Esophagus squamous epithelium (tissue), 5 donors: ENCODE results near the gene SLC10A3. TPM values are rescaled to one million over a fixed set of nuclear protein-coding genes. Genes with fewer than 3 reads are reported as not detected.

Experiments used
- DNase-seq: peaks from one replicate; lab custom pipeline; 2025; lab: John Stamatoyannopoulos, UW
- H3K27ac ChIP-seq, 4 donors: fragments of 200-600 bp; sonication (generic); one replicate each; pipeline ENCODE4 v1.5.1; 2016 to 2019; ENCODE audit warnings: mild to moderate bottlenecking in 1 of 4
- H3K27me3 ChIP-seq, 4 donors: fragments of 200-600 bp; sonication (generic); 1 replicate in 3 of 4; 2 replicates in 1 of 4; pipeline versions ENCODE4 v1.5.1 to v1.6.0; 2017 to 2021; ENCODE audit warnings: antibody characterized with exemption in 1 of 4
- H3K36me3 ChIP-seq, 3 donors: fragments of 200-600 bp; sonication (generic); one replicate each; pipeline ENCODE4 v1.5.1; 2016 to 2019
- H3K4me1 ChIP-seq, 3 donors: fragments of 200-600 bp; sonication (generic); one replicate each; pipeline ENCODE4 v1.5.1; 2017 to 2019
- H3K4me3 ChIP-seq, 4 donors: fragments of 200-600 bp; sonication (generic); 1 replicate in 3 of 4; 2 replicates in 1 of 4; pipeline ENCODE4 v1.5.1; 2016 to 2019; ENCODE audit warnings: mild to moderate bottlenecking in 2 of 4, moderate library complexity in 1 of 4
- H3K9me3 ChIP-seq, 3 donors: fragments of 200-600 bp; sonication (generic); one replicate each; pipeline ENCODE4 v1.5.1; 2016 to 2019
- POLR2A ChIP-seq, 4 donors: fragments of 450-650 bp; IDR thresholded peaks; one replicate each; pipeline ENCODE4 v1.6.1; 2017; ENCODE audit warnings: antibody characterized with exemption in 4 of 4, mild to moderate bottlenecking in 4 of 4, moderate library complexity in 3 of 4
- WGBS, 2 donors: methylation state at CpG; one replicate each; pipeline ENCODE4 v1.1.5; 2018; 5-methylcytosine and 5-hydroxymethylcytosine counted together
- intact Hi-C: fragments of 100-400 bp; cut with DNase I; formaldehyde crosslinking; loops from one replicate; pipeline ENCODE4 v1.15.0; 2022
- total RNA-seq, 4 donors: library from RNA; depleted of rRNA; stranded (reverse); fragments of >200 nt; gene quantifications; one replicate each; pipeline ENCODE4 v1.1.0, GENCODE V29; 2016
- TF ChIP-seq, protein P1 (sequence below), 6 experiments: fragments of 450-650 bp in 4 of 6; fragments of 200-600 bp in 2 of 6; sonication (generic) in 2 of 6; IDR thresholded peaks; one replicate each; pipeline ENCODE4 v1.5.1; 2016 to 2019; ENCODE audit warnings: antibody characterized with exemption in 6 of 6, mild to moderate bottlenecking in 4 of 6, moderate library complexity in 4 of 6
- donor health status: DM: yes; HTN: yes; CAD: no.

The SLC10A3 gene
- total RNA-seq, 4 donors from 2014 or later: 26.1 to 38.5 (median 29.5) TPM

DNA sequence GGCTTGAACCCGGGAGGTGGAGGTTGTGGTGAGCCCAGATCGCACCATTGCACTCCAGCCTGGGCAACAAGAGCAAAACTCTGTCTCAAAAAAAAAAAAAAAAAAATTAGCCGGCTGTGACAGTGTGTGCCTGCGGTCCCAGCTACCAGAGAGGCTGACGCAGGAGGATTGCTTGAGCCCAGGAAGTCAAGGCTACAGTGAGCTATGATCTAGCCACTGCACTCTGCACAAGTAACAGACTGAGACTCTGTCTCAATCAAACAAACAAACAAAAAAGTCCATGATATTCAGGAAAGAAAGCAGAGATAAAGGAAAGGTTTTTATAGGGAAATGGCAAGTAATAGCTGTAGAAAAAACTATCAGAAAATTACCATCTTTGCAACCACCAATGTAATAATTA, 9.2 kb downstream of the SLC10A3 start:
- H3K9me3 ChIP-seq: no peaks in the 10 kb centered on the region
- no peak for DNase-seq
- no peak overlapping the region for H3K27ac ChIP-seq
- H3K4me1 ChIP-seq: peaks cover 4 to 40% (median 11%) of the 10 kb centered on the region in 3 donors
- no peak overlapping the region for H3K4me3 ChIP-seq
- 80 to 85% methylated on average over 1 to 5 of the region's 5 CpGs for WGBS, 2 donors
- H3K36me3 ChIP-seq: peaks cover 0 to 10% (median 0%) of the 10 kb centered on the region in 3 donors
- intact Hi-C loops: no loop called here
- H3K27me3 ChIP-seq: no peaks in the 10 kb centered on the region
- TF ChIP-seq, protein P1, sequence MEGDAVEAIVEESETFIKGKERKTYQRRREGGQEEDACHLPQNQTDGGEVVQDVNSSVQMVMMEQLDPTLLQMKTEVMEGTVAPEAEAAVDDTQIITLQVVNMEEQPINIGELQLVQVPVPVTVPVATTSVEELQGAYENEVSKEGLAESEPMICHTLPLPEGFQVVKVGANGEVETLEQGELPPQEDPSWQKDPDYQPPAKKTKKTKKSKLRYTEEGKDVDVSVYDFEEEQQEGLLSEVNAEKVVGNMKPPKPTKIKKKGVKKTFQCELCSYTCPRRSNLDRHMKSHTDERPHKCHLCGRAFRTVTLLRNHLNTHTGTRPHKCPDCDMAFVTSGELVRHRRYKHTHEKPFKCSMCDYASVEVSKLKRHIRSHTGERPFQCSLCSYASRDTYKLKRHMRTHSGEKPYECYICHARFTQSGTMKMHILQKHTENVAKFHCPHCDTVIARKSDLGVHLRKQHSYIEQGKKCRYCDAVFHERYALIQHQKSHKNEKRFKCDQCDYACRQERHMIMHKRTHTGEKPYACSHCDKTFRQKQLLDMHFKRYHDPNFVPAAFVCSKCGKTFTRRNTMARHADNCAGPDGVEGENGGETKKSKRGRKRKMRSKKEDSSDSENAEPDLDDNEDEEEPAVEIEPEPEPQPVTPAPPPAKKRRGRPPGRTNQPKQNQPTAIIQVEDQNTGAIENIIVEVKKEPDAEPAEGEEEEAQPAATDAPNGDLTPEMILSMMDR (IDR thresholded peaks at IDR 0.05): no peak
- no peak for TF ChIP-seq POLR2A (IDR thresholded peaks at IDR 0.05)

DNA sequence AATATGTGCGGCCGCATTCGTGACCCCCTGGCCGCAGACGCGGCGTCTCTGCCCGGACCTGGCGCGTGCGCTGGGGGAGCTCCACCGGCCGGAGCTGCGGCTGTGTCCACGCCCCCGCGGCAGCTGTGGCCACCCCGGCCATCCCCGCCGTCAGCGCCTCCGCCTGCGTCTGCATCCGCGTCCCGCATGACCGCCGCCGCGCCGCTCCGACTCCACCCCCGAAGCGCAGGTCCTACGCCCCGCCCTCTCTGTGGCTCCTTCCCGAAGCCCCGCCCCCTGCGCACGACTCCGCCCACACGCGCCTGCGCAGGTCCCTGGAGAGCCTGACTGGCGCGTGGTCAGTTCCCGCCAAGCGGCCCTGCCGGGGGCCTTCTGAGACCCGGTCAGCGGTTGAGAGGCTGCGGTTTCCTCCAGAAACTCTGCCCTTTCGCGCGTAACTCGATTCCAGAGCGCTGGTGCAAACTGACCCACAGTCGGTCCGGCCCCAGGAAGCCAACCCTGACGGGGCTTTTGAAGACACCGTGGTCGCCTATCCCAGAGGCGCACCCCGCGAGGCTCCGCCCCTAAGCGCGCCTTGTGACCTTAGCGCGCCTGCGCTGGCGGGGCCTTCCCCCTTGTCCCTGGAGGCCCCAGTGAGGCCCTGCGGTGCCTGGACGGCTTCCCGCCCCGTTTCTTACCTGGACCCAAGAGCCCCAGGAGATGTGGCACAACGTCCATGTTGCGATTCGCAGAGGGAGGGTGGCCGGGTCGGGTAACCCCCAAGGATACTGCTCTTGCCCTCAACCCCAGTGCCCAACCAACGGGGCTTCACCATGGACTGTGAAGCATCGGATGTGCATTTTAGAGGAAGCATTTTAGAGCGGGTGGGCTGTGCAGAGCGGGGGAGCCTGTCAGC, 11.5 kb downstream of the SLC10A3 start, which contains the start of gene LAGE3:
TSS of gene LAGE3 (minus strand) at position 554 of the 895 bp plus-strand sequence. CDS start at position 188, 366 bp downstream.
- no peaks in the 10 kb centered on the region for H3K9me3 ChIP-seq
- H3K27me3 ChIP-seq: no peaks in the 10 kb centered on the region
- H3K4me1 ChIP-seq: peaks cover 0 to 20% (median 0%) of the 10 kb centered on the region in 3 donors
- H3K36me3 ChIP-seq: peaks cover 0 to 7% (median 0%) of the 10 kb centered on the region in 3 donors
- peak within 1 kb of the TSS; percentile 75 to 87 (median 82) for H3K27ac ChIP-seq
- peak within 1 kb of the TSS; percentile 45 to 70 (median 53) for H3K4me3 ChIP-seq
- intact Hi-C loops: no loop called here
- WGBS, 2 donors: 72% methylated on average over 3 of the region's 85 CpGs; no CpG with 5 or more reads in 1 of the 2 donors
- peak in 2 of 4 donors; percentile 38 to 58 for TF ChIP-seq POLR2A (IDR thresholded peaks at IDR 0.05)
- TF ChIP-seq, protein P1 (IDR thresholded peaks at IDR 0.05): no peak
- DNase-seq: peak; percentile 42

DNA sequence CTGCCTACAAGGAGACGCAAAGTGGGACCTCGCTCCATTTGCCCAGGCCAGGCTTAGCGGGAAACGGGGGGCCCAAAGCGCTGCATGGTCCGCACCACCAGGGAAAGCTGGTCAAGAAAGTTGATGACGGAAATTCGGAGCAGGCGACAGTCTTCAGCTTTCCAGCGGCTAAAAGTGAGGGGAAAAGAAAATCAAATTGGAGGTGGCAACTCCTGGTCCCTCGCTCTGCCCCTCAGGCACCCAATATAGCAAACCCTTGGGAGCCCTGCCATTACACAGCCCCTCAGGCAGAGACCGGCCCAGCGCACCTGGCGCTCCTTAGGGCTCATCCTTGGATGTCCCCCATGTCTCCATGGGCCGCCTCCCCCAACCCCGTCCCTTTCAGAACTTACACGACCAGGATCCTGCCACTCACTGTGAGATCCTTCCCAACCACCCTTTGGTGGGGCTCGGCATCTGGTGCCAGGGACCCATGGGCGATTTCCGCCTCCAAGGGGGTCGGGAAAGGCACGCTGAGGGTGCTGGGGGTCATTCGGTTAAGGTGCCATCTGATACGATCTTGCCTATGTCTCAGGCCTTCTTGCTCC, 12.4 kb downstream of the SLC10A3 start:
- DNase-seq: no peak

DNA sequence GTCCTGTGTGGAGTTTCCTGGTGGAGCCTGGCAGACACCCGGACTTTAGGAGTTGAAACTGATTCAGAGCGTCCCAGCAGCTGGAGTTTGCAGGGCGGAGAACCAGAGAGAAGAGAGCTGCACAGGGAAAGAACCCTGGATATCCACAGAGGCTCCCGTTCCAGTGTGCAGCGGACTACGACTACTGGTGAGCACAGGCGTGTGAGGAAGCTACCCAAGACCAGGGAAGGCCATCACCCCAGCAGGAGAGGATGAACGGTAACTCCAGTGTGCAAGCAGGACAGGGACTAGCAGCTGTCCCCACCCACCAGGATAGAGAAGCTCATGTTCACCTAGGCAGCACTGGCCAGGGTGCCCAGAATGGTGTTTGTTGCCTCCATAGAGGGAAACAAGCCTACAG, 13.6 kb downstream of the SLC10A3 start:
- 64 to 78% methylated on average over 7 to 8 of the region's 8 CpGs for WGBS, 2 donors
- no peaks in the 10 kb centered on the region for H3K36me3 ChIP-seq
- TF ChIP-seq, protein P1 (IDR thresholded peaks at IDR 0.05): no peak
- no peak for TF ChIP-seq POLR2A (IDR thresholded peaks at IDR 0.05)
- H3K4me1 ChIP-seq: peaks cover 0 to 18% (median 0%) of the 10 kb centered on the region in 3 donors
- H3K9me3 ChIP-seq: no peaks in the 10 kb centered on the region
- intact Hi-C loops: no loop called here
- H3K4me3 ChIP-seq: no peak overlapping the region
- H3K27ac ChIP-seq: no peak overlapping the region
- DNase-seq: no peak
- no peaks in the 10 kb centered on the region for H3K27me3 ChIP-seq

More for the DNA sequence above, 12.4 kb downstream of the SLC10A3 start:
- no peak for TF ChIP-seq POLR2A (IDR thresholded peaks at IDR 0.05)
- TF ChIP-seq, protein P1 (IDR thresholded peaks at IDR 0.05): no peak
- H3K4me1 ChIP-seq: peaks cover 0 to 18% (median 0%) of the 10 kb centered on the region in 3 donors
- WGBS, 2 donors: 64% methylated on average over 21 of the region's 24 CpGs; no CpG with 5 or more reads in 1 of the 2 donors
- H3K4me3 ChIP-seq: peak overlapping the region; percentile 45 to 70 (median 53)
- H3K27me3 ChIP-seq: no peaks in the 10 kb centered on the region
- no peaks in the 10 kb centered on the region for H3K36me3 ChIP-seq
- peak overlapping the region; percentile 75 to 87 (median 82) for H3K27ac ChIP-seq
- no peaks in the 10 kb centered on the region for H3K9me3 ChIP-seq
- intact Hi-C loops: no loop called here
